GM18907 (cell line): ENCODE results near the gene DNAJC5.
"Not testable (repeated sequence)": the region's sequence is repeated elsewhere in the genome, so short reads cannot be mapped to it uniquely, and the experiment has no call there.

Experiments
- ATAC-seq: cut with Tn5 transposase; IDR thresholded peaks from one replicate; pipeline ENCODE4 v1.9.1; 2021; ENCODE audit warnings: mild to moderate bottlenecking, moderate library complexity; ENCODE audit not compliant: unreplicated experiment

Gene DNAJC5

DNA sequence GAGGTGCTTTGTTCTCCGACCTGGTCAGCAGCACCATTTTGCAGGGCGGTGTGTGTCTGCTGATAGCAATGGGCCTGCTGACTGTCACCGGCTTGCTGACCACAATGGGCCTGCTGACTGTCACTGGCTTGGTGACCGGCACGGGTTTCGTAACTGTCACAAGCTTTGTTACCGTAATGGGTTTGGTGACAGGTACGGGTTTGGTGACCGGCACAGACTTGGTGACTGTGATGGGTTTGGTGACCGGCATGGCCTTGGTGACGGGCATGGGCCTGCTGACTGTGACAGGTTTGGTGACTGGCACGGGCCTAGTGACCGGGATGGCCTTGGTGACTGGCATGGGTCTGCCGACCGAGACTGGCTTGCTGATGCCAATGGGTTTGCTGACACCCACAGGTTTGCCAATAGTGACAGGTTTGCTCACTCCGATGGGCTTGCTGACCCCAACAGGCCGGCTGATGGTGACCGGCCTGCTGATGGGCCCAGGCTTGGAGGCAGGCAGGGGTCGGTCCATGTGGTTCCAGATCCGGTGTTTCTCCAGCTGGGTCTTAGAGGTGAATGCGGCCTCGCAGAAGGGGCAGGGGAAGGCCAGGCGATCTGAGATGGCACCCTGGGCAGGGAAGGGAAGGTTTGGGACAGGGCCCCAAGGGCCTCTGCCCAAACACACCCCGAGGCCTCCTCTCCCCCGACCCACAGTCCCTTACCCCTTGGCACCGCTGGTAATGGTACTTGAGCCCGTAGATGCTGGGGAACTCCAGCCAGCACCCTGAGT, 71.4 kb downstream of the DNAJC5 start:
- no peak for ATAC-seq

- ATAC-seq = no peak
Measured at GRCh38 chr20:63966944-63967322, 72.0 kb downstream of the DNAJC5 start.

DNA sequence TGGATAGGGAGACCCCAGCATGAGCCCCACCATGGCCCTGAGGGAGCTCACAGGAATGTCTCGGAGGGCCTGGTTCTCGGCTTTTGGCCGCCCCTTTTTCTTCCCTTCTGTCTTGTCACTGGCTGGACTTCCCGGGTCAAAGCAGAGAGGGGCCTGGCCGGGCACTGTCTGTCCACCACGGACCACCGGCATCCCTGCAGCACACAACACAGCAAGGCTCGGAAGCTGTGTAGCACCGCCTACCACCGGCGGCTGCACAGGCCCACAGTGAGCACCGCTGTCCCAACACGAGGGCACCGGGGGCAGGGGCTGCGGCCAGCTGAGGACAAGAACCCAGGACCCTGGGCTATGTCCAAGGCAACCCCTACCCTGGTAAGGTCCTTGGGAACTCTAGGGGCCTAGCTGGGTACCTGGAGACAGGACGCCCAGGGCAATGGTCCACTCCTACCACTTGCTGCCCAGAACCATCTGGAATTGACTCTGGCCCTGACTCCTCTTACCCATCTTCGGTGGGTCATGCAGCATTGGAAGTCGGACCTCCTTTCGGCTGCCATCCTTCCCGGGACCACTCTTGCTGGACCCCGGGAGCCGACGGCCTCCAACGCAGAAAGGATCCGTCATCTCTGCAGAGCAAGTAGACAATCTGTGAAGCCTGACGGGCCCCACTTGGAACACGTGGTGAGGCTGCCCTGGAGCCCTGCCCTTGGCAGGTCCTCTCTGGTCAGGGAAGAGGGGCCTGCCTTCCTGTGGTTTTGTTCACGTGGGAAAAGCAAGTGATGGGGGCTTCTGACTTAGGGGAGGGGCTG, 72.6 kb downstream of the DNAJC5 start:
- no peak for ATAC-seq

- ATAC-seq = no peak
Measured at GRCh38 chr20:63968136-63968927, 73.4 kb downstream of the DNAJC5 start.

DNA sequence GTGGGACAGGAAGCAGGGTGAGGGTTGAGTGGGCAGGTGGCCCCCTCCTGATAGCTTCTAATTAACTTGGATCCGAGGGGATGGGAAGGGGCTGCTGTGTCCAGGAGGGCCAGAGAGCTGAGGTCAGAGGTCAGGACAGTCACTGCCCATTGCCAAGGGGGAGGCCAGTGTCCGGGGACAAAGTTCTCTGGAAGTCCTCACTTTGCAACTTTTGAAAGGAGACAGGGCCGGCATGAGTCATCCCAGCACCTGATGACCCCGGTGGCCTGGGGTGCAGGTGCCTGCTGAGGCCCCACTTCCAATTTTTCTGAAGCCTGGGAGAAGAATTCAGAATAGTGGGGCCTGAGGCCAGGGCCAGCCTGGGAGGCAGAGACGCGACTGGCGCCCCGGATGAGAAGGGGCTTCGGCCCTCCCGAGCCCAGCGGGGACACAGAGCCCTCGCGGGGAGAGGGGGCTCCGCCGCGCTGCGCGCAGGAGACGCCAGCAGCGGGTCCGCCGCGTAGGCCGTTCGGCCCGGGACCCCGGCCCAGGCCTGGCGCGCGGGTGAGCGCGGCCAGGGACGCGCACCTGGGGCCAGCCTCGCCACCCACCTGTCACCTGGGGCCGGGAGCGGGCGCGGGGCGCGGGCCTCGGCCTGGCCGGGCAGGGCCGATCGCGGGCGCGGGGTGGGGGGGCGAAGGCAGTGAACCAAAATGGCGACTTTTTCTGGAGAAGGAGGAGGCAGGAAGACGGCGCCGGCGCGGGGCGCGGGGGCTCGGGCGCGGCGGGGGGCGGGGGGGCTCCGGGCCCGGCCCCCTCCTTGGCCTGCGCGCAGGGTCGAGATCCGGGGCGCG, 74.2 kb downstream of the DNAJC5 start:
- ATAC-seq = no peak

DNA sequence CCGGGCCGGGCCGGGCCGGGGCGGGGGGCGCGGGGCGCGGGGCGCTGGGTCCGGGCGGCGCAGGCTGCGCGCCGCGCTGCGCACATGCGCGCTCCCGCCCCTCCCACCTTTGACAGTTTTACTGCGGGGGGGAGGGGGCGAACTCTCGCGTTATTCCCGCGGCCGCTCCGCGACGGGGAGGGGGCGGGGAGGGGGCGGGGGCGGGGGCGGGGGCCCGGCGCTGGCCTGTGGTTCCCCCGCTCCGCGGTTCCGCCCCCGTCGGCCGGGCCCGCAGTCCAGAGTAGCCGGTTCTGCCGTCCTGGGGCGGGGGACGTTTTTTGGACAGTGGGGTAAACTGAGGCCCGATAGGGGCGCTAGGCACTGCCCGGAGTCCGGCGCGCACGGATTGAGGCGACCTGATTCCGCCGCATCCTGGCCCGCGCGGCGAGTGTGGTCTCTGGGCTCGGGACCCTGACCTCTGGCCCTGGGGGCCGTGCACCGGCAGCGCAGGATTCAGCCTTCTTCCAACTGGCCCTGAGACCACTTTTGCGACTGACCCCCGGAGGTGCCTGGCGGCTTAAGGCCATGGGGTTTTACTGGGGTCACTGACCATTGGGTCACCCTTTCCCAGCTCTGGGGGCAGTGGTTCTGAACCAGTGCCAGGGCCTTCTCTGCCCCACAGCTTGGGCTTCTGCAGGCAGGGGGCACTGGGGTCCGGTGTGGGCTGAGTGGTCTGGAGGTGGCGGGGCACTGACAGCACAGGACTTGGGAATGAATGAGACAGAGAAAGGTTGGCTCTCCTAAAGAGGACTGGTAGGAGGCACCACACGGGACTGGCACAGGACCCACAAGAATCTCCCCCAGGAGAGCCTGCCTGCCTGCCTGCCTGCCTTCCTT, 75.2 kb downstream of the DNAJC5 start, which contains the start of gene ZNF512B:
Gene ZNF512B (minus strand): TSS at position 93 of the 876 bp plus-strand sequence. CDS start 1,980 bp downstream, outside the sequence.
- ATAC-seq = no peak

DNA sequence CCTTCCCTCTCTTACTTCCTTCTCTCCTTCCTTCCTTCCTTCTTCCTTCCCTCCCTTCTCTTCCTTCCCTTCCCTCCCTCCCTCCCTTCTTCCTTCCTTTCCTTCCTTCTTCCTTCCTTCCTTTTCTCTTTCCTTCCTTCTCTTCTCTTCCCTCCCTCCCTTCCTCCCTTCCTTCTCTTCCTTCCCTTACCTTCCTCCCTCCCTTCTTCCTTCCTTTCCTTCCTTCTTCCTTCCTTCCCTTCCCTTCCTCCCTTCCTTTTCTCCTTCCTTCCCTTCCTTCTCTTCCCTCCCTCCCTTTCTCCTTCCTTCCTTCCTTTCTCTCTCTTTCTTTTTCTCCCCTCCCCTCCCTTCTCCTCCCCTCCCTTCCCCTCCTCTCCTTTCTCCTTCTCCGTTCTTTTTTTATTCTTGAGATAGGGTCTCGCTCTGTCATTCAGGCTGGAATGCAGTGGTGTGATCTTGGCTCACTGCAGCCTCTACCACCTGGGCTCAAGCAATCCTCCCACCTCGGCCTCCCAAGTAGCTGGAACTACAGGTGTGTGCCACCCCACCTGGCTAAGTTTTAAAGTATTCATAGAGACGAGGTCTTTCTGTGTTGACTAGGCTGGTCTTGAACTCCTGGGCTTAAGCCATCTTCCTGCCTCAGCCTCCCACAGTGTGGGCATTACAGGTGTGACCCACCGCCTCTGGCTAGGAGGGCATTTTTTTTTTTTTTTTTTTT, 75.9 kb downstream of the DNAJC5 start:
- ATAC-seq = no peak

- ATAC-seq = not testable (repeated sequence)
Measured at GRCh38 chr20:63971960-63972311, 77.0 kb downstream of the DNAJC5 start.

DNA sequence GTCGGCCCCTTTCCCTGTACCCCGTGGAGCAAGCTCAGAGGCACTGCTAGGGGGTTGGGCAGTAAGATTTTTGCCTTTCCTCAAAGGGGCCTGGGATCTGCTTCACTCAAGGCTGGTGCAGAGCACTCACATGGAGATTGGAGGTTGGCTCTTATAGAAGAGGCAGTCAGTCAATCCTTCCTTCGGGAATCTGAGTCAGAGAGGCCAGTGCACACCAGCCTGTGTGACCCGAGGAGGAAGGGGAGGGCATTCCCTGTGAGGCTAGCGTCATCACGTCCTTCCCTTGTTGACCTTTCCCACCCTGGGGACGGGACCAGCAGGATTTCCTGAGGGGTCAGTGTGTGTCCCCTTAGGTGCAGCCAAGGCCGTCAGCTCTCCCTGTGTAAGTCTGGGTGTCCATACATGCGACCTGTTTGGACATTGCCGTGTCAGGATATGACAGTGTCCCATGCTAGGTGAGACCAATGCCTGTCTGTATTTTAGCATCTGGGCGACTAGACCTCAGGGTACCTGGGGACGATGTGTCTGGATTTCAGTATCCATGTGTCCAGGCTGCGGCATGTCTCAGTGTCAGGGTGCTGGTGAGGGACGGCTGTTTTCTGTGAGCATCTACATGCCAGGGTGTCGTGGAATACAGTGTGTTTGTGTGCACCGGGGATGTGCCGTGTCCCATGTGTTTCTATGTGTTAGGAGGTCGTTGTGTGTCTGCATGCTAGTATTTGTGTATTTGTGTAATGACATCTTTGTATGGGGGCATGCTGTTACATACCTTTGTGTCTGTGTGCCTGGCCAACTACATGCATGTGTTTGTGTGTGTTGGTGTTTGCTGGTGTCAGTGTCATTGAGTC, 77.6 kb downstream of the DNAJC5 start:
- no peak for ATAC-seq

GRCh38 chr20:63973160-63973479, 78.2 kb downstream of the DNAJC5 start:
- no peak for ATAC-seq

DNA sequence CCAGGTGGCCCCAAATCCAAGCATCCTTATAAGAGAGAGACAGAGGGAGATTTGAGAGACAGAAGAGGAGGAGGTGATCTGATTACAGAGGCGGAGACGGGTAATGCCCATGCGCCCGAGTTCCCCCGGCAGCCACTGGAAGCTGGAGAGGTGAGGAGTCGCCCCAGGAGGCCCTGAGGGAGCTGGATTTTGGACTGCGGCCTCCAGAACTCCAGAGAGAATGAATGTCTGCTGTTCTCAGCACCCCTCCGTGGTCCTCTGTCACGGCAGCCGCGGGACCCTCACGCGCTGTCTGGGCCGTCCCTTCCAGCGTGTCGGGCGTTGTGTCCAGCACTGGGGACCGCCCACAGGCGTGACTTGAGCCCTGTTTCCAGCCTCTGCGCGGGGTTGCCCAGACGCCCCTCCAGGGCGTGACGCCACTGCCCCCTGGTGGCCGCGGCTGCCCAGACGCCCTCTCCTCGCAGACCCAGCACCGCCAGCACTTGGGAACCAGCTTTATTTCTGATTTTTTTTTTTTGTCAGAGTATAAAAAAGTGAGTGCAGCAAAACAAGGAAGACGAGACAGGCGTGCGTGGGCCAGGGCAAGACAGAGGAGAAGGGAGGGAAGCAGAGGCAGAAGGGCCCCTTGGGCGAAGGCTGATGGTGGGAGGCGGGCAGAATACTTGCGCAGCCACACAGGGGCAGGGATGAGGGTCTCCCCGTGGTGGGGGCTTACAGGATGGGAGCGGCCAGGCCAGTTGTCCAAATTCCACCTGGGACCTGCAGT, 78.9 kb downstream of the DNAJC5 start:
- ATAC-seq = peak; percentile 42

DNA sequence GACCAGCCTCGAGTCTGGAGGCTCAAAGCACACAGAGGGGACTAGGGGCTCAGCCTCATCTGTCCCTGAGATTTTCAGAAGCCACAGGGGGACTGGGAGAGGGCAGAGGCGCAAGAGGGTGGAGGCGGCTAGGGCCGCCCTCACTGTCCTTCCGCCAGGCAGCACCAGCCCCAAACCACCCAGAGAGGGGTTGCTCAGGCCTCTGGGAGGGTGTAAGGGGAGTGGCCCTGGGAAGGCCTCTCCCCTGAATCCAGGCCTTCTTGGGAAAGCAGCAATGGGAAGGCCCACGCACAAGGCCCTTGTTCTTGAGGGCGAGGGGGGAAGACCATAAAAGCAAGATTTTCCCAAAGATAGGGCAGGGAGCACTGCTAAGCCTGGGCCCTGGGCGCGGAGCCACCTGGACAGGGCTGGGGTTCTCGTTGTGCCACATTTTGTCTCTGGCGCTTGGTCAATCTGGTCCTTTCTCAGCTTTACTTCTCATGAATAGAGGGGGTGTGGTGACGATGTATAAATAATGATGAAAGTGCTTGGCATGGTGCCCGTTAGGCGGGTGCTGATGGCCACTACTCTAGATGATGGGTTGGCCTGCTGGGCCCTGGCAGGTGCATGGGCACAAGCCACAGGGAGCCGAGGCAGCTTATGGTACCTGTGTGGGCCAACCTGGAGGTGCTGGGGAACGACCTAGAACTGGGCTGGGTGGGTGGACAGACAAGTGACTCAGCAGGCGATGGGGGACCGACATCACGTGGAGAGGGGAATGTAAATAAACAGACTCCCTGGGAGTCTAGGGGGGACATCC, 79.7 kb downstream of the DNAJC5 start:
- no peak for ATAC-seq

DNA sequence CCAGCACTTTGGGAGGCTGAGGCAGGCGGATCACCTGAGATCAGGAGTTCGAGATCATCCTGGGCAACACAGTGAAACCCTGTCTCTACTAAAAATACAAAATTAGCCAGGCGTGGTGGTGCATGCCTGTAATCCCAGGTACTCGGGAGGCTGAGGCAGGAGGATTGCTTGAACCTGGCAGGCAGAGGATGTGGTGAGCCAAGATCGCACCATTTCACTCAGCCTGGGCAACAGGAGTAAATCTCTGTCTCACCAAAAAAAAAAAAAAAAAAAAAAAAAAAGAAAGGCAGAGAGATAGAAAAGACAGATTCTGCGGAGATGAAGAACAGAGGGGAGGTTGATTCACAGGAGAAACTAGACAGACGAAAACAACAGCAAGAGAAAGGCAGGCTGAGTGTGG, 81.6 kb downstream of the DNAJC5 start:
- not testable (repeated sequence) for ATAC-seq

- no peak for ATAC-seq
Measured at GRCh38 chr20:63976980-63977738, 82.2 kb downstream of the DNAJC5 start.

DNA sequence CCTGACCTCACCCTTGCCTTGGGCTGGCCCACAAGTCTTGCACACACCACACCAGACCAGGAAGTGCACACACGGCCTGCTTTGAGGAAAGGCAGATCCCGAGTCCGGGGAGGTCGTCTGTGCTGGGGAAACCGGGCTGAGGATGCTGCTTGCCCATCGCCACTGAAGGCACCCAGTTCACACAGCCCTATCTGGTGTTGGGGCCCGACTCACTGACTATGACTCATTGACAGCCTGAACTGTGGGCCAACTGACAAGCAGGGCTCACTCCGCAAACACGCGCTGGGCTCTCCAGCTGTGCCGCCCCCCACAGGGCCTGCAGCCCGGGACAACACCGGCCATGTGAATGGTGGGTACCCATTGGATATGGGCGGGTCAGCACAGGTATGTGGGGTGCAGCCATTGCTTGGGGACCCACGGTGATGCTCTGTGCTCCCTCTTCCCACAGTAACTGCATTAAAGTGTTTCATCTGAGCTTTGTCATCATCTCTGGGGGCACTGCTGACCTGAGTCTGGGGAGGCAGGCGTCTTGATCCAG, 82.9 kb downstream of the DNAJC5 start:
- no peak for ATAC-seq
